CD8-positive, alpha-beta memory T cell (primary cell): ENCODE data around the gene LST1. TPM values are rescaled to one million over a fixed set of nuclear protein-coding genes. Genes with fewer than 3 reads are reported as not detected.

Source experiments
- CTCF ChIA-PET: fragments of 350-600 bp; sonication (Branson Sonifier 250); formaldehyde crosslinking; loops from one replicate; lab custom pipeline; 2021; ENCODE audit warnings: antibody characterized with exemption; lab: Charles Lee
- POLR2A ChIA-PET: fragments of 350-600 bp; sonication (Branson Sonifier 250); formaldehyde crosslinking; loops from one replicate; lab custom pipeline; 2021; ENCODE audit warnings: antibody characterized with exemption; lab: Charles Lee
- DNase-seq, 5 donors: peaks; one replicate each; pipeline versions ENCODE4 v3.0.0 to v3.0.0-alpha.2; 2020 to 2022; ENCODE audit warnings: mixed read lengths in 1 of 5
- H3K27ac ChIP-seq: one replicate; pipeline ENCODE4 v1.7.0; 2013; ENCODE audit warnings: low read depth, mild to moderate bottlenecking, low read length, moderate library complexity
- H3K27me3 ChIP-seq: 2 replicates; pipeline ENCODE4 v1.7.0; 2013; ENCODE audit warnings: low read length, mild to moderate bottlenecking; ENCODE audit not compliant: insufficient read depth, poor library complexity, severe bottlenecking
- H3K36me3 ChIP-seq: 2 replicates; pipeline ENCODE4 v1.7.0; 2013; ENCODE audit warnings: mild to moderate bottlenecking, low read length, moderate library complexity; ENCODE audit not compliant: insufficient read depth
- H3K4me1 ChIP-seq: 2 replicates; pipeline ENCODE4 v1.7.0; 2013; ENCODE audit warnings: mild to moderate bottlenecking, low read length, moderate library complexity; ENCODE audit not compliant: insufficient read depth
- H3K4me3 ChIP-seq: 2 replicates; pipeline ENCODE4 v1.7.0; 2013; ENCODE audit warnings: mild to moderate bottlenecking, low read length
- H3K9me3 ChIP-seq: 2 replicates; pipeline ENCODE4 v1.7.0; 2013; ENCODE audit warnings: mild to moderate bottlenecking, low read length
- H3K27ac Mint-ChIP-seq, 8 donors: one replicate each; pipeline ENCODE4 v1.8.0; 2020 to 2021; ENCODE audit warnings: mixed read lengths in 8 of 8, mild to moderate bottlenecking in 6 of 8, inconsistent platforms in 3 of 8, moderate library complexity in 3 of 8
- H3K27me3 Mint-ChIP-seq, 2 donors: one replicate each; pipeline ENCODE4 v1.8.0; 2020 to 2021; ENCODE audit warnings: mixed read lengths in 2 of 2, mild to moderate bottlenecking in 1 of 2, moderate library complexity in 1 of 2
- H3K36me3 Mint-ChIP-seq, 3 donors: one replicate each; pipeline ENCODE4 v1.8.0; 2020 to 2021; ENCODE audit warnings: mixed read lengths in 3 of 3, inconsistent platforms in 1 of 3, mild to moderate bottlenecking in 1 of 3
- H3K4me1 Mint-ChIP-seq, 3 donors: one replicate each; pipeline ENCODE4 v1.8.0; 2020 to 2021; ENCODE audit warnings: mixed read lengths in 3 of 3, inconsistent platforms in 1 of 3, mild to moderate bottlenecking in 1 of 3
- H3K4me3 Mint-ChIP-seq, 7 donors: one replicate each; pipeline ENCODE4 v1.8.0; 2020 to 2021; ENCODE audit warnings: mixed read lengths in 7 of 7, mild to moderate bottlenecking in 6 of 7, moderate library complexity in 4 of 7, inconsistent platforms in 2 of 7
- H3K9me3 Mint-ChIP-seq, 5 donors: one replicate each; pipeline ENCODE4 v1.8.0; 2020 to 2022; ENCODE audit warnings: mixed read lengths in 5 of 5, mild to moderate bottlenecking in 3 of 5, moderate library complexity in 2 of 5, inconsistent platforms in 1 of 5
- polyA plus RNA-seq: library from polyadenylated mRNA; unstranded; fragments of 300-500 nt; fragmentation: Illumina TruSeq; gene quantifications from one replicate; pipeline ENCODE4 v1.2.3, GENCODE V29; 2021
- total RNA-seq, 2 experiments: library from RNA; stranded (reverse); gene quantifications; one replicate each; pipeline ENCODE4 v1.2.3, GENCODE V29; 2021

LST1 gene
- total and polyA plus RNA-seq, 3 experiments from 2014 or later, result 22.0 to 49.6 (median 22.4) TPM

DNA sequence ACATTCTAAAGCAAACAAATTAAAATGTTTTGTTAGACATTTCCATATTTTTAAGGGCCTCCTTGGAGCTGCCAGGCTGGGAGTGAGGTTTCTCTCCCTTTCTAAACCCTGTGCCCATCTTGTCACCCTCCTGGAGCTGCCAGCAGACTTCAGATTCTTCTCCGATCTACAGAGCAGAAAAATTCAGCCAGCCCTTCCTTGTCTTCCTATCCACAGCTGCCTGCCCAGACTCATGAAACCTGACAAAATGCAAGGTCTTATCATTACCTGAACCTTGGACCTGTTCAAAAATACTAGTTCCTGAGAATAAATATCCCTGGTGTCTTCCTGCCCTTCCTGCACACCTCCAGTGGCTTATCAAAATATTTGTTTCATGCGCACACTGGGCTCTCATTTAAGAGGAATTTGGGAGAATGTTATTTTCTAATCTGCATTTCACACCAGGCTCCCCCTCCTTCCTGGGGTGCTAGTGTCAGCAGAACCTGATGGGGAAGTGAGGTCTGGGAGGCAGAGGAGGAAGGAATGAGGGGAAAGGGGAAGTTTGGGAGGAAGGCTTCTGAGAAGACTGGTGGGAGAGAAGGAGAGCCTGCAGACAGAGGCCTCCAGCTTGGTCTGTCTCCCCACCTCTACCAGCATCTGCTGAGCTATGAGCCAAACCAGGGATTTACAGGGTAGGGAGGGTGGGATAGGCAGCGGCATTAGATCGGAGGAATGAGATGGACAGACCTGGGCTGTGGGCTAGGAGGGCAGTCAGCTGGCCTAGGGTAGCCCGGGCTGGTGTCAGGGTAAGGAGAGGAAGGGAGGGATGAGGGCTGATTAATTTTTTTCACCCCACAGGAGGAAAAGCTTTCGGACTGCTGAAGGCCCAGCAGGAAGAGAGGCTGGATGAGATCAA, 28.9 kb downstream of the LST1 start, which contains the start of gene AIF1:
Gene AIF1, plus strand, starts transcription at position 551 of the 895 bp plus-strand sequence. Its CDS starts 96 bp downstream, at position 647.
- Mint-ChIP-seq H3K4me1 (peaks cover 24 to 35% (median 33%) of the 10 kb centered on the region in 3 donors), H3K27ac (peak within 1 kb of the TSS; percentile 38 to 78 (median 68)), H3K36me3 (peaks cover 0 to under 1% (median 0%) of the 10 kb centered on the region in 3 donors), H3K9me3 (no peaks in the 10 kb centered on the region), H3K27me3 (peaks cover 0 to 3% of the 10 kb centered on the region in 2 donors), H3K4me3 (peak within 1 kb of the TSS in 6 of 7 donors; percentile 36 to 67 (median 62))
- H3K27me3 ChIP-seq, result no peaks in the 10 kb centered on the region
- peak within 1 kb of the TSS; percentile 67 for H3K4me3 ChIP-seq
- no peak for DNase-seq
- ChIA-PET CTCF (interaction anchor here (1.0 to 1.9 kb wide), 2 partner anchors 16 to 18 kb away, joined by 3 to 6 read pairs; no protein-coding TSS in a partner anchor), POLR2A (interaction anchor here (1.5 kb wide), 1 partner anchor 37 kb away, joined by 6 read pairs; the partner anchor contains the start of gene BAG6)
- peaks cover 29% of the 10 kb centered on the region for H3K4me1 ChIP-seq
- no peaks in the 10 kb centered on the region for H3K36me3 ChIP-seq
- H3K9me3 ChIP-seq, result no peaks in the 10 kb centered on the region
- H3K27ac ChIP-seq, result peak within 1 kb of the TSS; percentile 54

DNA sequence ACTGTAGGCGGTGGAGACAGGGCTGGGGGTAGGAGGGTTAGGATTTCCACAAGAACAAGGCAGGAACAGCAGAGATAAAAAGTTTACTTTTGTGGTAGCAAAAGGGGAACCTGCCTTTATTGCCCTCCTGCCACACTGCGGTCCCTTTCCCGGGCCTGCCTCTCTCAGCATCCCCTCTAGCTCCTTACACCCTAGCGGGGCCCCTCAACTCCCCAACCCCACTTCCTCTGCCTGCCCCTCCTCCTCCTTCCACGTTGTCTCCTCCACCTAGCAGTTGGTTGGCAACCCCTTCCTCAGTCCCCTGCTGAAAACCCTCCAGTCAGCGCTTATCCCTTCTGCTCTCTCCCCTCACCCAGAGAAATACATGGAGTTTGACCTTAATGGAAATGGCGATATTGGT, 29.7 kb downstream of the LST1 start:
- Mint-ChIP-seq H3K9me3 (no peaks in the 10 kb centered on the region), H3K27me3 (peaks cover 0 to 3% of the 10 kb centered on the region in 2 donors), H3K27ac (peak overlapping the region; percentile 16 to 78 (median 66)), H3K4me3 (peak overlapping the region in 6 of 7 donors; percentile 7 to 67 (median 50)), H3K36me3 (peaks cover 0 to 3% (median 0%) of the 10 kb centered on the region in 3 donors), H3K4me1 (peaks cover 25 to 37% (median 35%) of the 10 kb centered on the region in 3 donors)
- Histone ChIP-seq H3K4me1 (peaks cover 29% of the 10 kb centered on the region), H3K27me3 (no peaks in the 10 kb centered on the region), H3K36me3 (no peaks in the 10 kb centered on the region), H3K27ac (peak overlapping the region; percentile 54), H3K4me3 (peak overlapping the region; percentile 67), H3K9me3 (no peaks in the 10 kb centered on the region)
- CTCF ChIA-PET, result interaction anchor here (1.0 to 1.9 kb wide), 2 partner anchors 17 to 19 kb away, joined by 3 to 6 read pairs; no protein-coding TSS in a partner anchor
- DNase-seq, result peak in 1 of 5 donors; percentile 60
- POLR2A ChIA-PET, result interaction anchor here (1.5 kb wide), 1 partner anchor 36 kb away, joined by 6 read pairs; the partner anchor contains the start of gene BAG6

DNA sequence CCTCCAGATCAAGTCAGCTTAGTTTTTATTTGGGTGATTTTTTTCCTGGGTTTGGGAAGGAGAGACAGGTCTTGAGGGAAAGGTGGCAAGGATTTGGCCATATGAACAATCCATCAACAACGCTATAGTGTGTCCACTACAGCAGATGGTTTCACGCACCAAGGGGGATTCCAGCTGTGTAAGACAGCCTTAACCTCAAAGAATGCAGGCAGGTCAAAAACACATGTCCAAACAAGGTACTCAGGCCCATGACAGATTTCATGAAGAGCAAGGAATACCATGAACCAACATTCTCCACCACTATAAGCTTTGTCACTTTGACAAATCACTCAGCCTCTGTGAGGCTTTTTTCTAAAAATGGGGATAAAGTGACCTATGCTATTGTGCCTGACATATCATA, 30.9 kb downstream of the LST1 start:
- peaks cover 34 to 48% (median 44%) of the 10 kb centered on the region in 3 donors for H3K4me1 Mint-ChIP-seq
- peak overlapping the region in 3 of 7 donors; percentile 38 to 53 (median 43) for H3K4me3 Mint-ChIP-seq
- Histone ChIP-seq H3K4me3 (no peak overlapping the region), H3K4me1 (peaks cover 40% of the 10 kb centered on the region), H3K9me3 (no peaks in the 10 kb centered on the region), H3K36me3 (no peaks in the 10 kb centered on the region), H3K27ac (no peak overlapping the region), H3K27me3 (no peaks in the 10 kb centered on the region)
- DNase-seq, result no peak
- CTCF ChIA-PET, result interaction anchor here (1.9 kb wide), 1 partner anchor 18 kb away, joined by 6 read pairs; no protein-coding TSS in a partner anchor
- H3K36me3 Mint-ChIP-seq, result peaks cover 0 to 7% (median 3%) of the 10 kb centered on the region in 3 donors
- no peaks in the 10 kb centered on the region for H3K9me3 Mint-ChIP-seq
- H3K27me3 Mint-ChIP-seq, result peaks cover 0 to 3% of the 10 kb centered on the region in 2 donors
- POLR2A ChIA-PET, result interaction anchor here (0.6 kb wide), 1 partner anchor 35 kb away, joined by 3 read pairs; no protein-coding TSS in a partner anchor
- H3K27ac Mint-ChIP-seq, result peak overlapping the region in 6 of 8 donors; percentile 7 to 82 (median 58)

DNA sequence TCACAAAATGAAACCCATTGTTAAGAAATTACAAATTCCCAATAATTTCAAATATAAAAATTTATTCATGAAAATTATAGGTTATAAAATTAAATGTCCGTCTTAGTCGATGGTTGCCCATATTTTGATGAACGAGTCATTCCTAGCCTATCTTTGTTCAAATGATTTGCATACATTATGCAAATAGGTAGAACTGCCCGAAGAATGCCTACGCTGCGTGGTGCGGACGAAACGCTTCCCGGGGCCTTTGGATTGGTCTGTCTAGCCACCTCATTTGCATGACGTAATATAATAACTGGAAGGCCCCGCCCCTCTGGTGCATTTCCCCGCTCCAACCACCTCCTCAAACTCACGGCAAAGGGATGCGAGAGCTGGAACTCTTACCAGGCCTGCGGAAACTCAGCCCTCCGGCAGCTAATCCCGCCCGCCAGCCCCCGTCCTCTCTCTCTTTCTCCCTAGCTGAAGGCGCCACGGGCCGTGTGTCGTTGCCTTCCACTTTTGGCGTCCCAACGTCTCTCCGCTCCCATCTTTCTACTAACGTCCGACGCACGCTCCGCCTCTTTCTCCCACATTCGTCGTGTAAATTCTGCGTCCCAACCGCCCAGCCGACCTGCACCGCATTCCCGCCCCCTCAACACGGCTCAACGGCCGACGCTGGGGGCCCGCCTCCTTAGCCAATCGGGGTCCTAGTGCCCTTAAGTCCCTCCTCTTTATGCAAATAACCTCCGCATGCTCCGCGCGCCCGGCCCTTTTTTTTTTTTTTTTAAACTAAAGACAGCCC, 33.9 kb downstream of the LST1 start:
- H3K36me3 ChIP-seq, result peaks cover 18% of the 10 kb centered on the region
- H3K4me3 ChIP-seq, result peak overlapping the region; percentile 92
- Mint-ChIP-seq H3K36me3 (peaks cover 0 to 31% (median 11%) of the 10 kb centered on the region in 3 donors), H3K4me1 (peaks cover 37 to 56% (median 47%) of the 10 kb centered on the region in 3 donors), H3K4me3 (peak overlapping the region; percentile 86 to 95 (median 91)), H3K27ac (peak overlapping the region; percentile 94 to 100 (median 98)), H3K27me3 (peaks cover 0 to 3% of the 10 kb centered on the region in 2 donors), H3K9me3 (no peaks in the 10 kb centered on the region)
- no peaks in the 10 kb centered on the region for H3K9me3 ChIP-seq
- no peaks in the 10 kb centered on the region for H3K27me3 ChIP-seq
- peaks cover 37% of the 10 kb centered on the region for H3K4me1 ChIP-seq
- CTCF ChIA-PET, result interaction anchor here (0.7 to 1.8 kb wide), 6 partner anchors 23 to 203 kb away, joined by 3 to 5 read pairs (median 4); partner anchors contain the start of genes DDX39B, LST1 and LTB
- peak; percentile 95 to 98 (median 96) for DNase-seq
- POLR2A ChIA-PET, result interaction anchor here (0.7 to 1.4 kb wide), 6 partner anchors 32 to 1834 kb away, joined by 4 to 10 read pairs (median 4); partner anchors contain the start of genes C6orf47 and GPANK1
- H3K27ac ChIP-seq, result peak overlapping the region; percentile 99

DNA sequence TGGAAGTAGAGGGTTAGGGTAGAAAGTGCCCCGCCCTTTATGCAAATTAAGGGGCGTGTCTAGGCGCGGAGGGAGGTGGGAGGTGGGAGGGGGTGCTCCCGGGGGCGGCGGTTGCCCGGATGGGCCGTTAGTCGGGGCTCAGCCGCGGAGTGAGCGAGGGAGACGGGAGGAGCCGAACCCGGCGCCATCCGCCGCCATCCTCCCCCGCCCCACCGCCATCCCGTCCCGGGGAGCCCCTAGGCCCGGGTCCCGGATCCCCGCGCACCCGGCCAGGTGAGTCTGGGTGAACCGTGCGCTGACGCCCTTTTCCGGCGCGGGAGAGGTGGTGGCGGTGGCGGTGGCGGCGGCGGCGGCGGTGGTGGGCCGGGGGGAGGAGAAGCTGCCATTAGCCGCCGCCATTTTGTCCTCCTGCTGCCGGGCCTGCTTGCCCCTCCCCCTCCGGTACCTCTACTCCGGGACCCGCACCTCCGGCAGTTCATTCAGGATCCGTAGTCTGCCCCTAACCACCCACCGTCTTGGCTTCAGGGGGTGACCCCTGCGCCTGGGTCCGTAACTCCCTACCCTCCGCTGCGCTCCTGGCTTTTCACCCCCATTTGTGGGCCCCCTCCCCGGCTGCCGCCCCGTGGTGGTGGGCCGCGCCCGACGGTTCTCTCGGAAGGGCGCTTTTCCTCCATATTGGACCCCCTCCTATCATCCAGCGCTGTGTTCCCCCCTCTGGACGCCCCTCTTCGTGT, 34.7 kb downstream of the LST1 start, which contains the start of gene PRRC2A:
Gene PRRC2A, plus strand, starts transcription at position 130 of the 734 bp plus-strand sequence. CDS start 2,075 bp downstream, outside the sequence.
- H3K27ac Mint-ChIP-seq, result peak within 1 kb of the TSS; percentile 94 to 100 (median 98)
- Histone ChIP-seq H3K27ac (peak within 1 kb of the TSS; percentile 99), H3K27me3 (no peaks in the 10 kb centered on the region), H3K4me3 (peak within 1 kb of the TSS; percentile 92), H3K36me3 (peaks cover 26% of the 10 kb centered on the region), H3K9me3 (no peaks in the 10 kb centered on the region), H3K4me1 (peaks cover 30% of the 10 kb centered on the region)
- ChIA-PET CTCF (interaction anchor here (0.7 to 2.4 kb wide), 7 partner anchors 23 to 202 kb away, joined by 3 to 15 read pairs (median 3); partner anchors contain the start of genes DDX39B and LST1), POLR2A (interaction anchor here (0.7 to 1.5 kb wide), 8 partner anchors 24 to 1833 kb away, joined by 3 to 10 read pairs (median 4); partner anchors contain the start of genes BAG6 and GPANK1)
- peaks cover 0 to 39% (median 16%) of the 10 kb centered on the region in 3 donors for H3K36me3 Mint-ChIP-seq
- H3K4me1 Mint-ChIP-seq, result peaks cover 32 to 49% (median 39%) of the 10 kb centered on the region in 3 donors
- H3K9me3 Mint-ChIP-seq, result no peaks in the 10 kb centered on the region
- H3K27me3 Mint-ChIP-seq, result peaks cover 0 to 1% of the 10 kb centered on the region in 2 donors
- peak in 2 of 5 donors; percentile 81 to 93 for DNase-seq
- peak within 1 kb of the TSS; percentile 90 to 95 (median 91) for H3K4me3 Mint-ChIP-seq

DNA sequence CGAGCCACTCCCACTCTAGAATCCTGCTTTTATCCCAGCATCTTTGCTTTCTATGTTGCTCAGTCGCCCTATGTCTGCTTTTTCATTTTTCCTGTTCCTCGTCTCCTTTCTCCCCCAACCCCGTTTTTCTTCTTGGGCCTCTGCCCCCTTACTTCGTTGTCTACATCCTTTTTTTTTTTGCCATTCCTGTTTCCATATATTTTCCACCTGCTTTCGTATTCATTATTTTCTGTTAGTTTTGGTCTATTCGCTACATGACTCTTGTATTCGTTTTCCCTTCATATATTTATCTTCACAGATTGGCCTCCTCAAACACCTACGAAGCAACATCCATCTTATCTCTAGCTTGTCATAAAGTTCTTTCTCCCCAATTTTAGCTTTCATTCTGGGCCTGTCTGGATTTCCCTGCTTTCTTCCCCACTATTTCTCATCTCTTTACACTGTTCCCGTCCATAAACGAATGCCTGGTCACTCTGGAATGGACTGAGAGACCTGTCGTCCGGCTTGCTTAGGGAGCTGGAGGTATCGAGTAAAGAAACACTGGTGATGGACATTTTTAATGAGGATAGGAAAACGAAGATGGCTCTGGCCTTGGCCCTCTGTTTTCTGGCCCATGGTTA, 35.4 kb downstream of the LST1 start:
- peak overlapping the region; percentile 99 for H3K27ac ChIP-seq
- no peaks in the 10 kb centered on the region for H3K27me3 ChIP-seq
- peaks cover 0 to 46% (median 20%) of the 10 kb centered on the region in 3 donors for H3K36me3 Mint-ChIP-seq
- H3K4me3 ChIP-seq, result peak overlapping the region; percentile 85
- H3K9me3 Mint-ChIP-seq, result no peaks in the 10 kb centered on the region
- H3K9me3 ChIP-seq, result no peaks in the 10 kb centered on the region
- ChIA-PET POLR2A (interaction anchor here (0.6 to 1.5 kb wide), 5 partner anchors 24 to 115 kb away, joined by 3 to 9 read pairs (median 5); partner anchors contain the start of gene BAG6), CTCF (interaction anchor here (1.1 to 2.4 kb wide), 5 partner anchors 12 to 80 kb away, joined by 3 to 15 read pairs (median 4); partner anchors contain the start of gene BAG6)
- peaks cover 23% of the 10 kb centered on the region for H3K4me1 ChIP-seq
- H3K36me3 ChIP-seq, result peaks cover 31% of the 10 kb centered on the region
- H3K4me3 Mint-ChIP-seq, result peak overlapping the region; percentile 90 to 95 (median 91)
- peaks cover 27 to 42% (median 32%) of the 10 kb centered on the region in 3 donors for H3K4me1 Mint-ChIP-seq
- DNase-seq, result no peak
- peak overlapping the region; percentile 90 to 99 (median 96) for H3K27ac Mint-ChIP-seq
- no peaks in the 10 kb centered on the region for H3K27me3 Mint-ChIP-seq
